HTR-8/SVneo (cell line): ENCODE data around the gene STX10.
"Not testable (repeated sequence)": the region's sequence is repeated elsewhere in the genome, so short reads cannot be mapped to it uniquely, and the experiment has no call there.

Source experiments
- DNase-seq: peaks from one replicate; pipeline ENCODE4 v3.0.0; 2011; ENCODE audit warnings: low spot score, mixed read lengths; ENCODE audit not compliant: insufficient read length
- FAIRE-seq: peaks from 2 replicates; lab custom pipeline; 2011; peaks lifted over from hg19 to GRCh38; lab: Jason Lieb, UNC

The STX10 gene

DNA sequence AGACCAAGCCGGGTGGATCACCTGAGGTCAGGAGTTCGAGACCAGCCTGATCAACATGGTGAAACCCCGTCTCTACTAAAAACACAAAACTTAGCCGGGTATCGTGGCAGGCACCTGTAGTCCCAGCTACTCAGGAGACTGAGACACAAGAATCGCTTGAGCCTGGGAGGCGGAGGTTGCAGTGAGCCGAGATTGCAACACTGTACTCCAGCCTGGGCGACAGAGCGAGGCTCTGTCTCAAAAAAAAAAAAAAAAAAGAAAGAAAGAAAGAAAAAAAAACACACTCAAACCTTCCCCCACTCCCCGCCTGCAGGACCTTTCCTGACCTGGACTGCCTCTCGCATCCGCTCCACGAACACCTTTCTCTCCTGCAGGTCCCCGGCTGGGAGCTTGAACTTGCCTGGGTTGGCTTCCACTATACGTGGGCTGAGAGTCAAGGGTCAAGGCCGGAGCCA, 975 bp downstream of the STX10 start:
- FAIRE-seq, DNase-seq: not testable (repeated sequence)

GRCh38 chr19:13146763-13147563, 3.2 kb downstream of the STX10 start:
- DNase-seq (no peak), FAIRE-seq (no peak)

- FAIRE-seq (no peak), DNase-seq (no peak)
Measured at GRCh38 chr19:13139633-13140311, 10.4 kb downstream of the STX10 start.

DNA sequence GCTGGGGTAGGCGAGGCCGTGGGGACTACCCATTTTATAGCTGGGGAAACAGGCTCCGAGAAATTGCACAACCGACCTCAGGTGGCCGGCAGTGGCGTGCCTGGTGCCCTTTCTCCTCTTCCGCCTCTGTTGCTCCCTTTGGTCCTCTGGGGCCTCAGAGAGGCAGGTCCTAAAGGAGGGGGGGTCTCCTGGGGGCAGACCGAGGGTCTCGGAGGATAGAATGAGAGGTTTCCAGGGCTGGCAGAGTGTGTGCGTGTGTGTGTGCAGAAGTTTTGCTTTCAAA, 11.3 kb downstream of the STX10 start:
- no peak for FAIRE-seq
- no peak for DNase-seq

GRCh38 chr19:13138171-13138915, 11.8 kb downstream of the STX10 start:
- DNase-seq (no peak), FAIRE-seq (peak; percentile 23)

- FAIRE-seq (no peak), DNase-seq (no peak)
Measured at GRCh38 chr19:13137290-13137794, 12.8 kb downstream of the STX10 start.

DNA sequence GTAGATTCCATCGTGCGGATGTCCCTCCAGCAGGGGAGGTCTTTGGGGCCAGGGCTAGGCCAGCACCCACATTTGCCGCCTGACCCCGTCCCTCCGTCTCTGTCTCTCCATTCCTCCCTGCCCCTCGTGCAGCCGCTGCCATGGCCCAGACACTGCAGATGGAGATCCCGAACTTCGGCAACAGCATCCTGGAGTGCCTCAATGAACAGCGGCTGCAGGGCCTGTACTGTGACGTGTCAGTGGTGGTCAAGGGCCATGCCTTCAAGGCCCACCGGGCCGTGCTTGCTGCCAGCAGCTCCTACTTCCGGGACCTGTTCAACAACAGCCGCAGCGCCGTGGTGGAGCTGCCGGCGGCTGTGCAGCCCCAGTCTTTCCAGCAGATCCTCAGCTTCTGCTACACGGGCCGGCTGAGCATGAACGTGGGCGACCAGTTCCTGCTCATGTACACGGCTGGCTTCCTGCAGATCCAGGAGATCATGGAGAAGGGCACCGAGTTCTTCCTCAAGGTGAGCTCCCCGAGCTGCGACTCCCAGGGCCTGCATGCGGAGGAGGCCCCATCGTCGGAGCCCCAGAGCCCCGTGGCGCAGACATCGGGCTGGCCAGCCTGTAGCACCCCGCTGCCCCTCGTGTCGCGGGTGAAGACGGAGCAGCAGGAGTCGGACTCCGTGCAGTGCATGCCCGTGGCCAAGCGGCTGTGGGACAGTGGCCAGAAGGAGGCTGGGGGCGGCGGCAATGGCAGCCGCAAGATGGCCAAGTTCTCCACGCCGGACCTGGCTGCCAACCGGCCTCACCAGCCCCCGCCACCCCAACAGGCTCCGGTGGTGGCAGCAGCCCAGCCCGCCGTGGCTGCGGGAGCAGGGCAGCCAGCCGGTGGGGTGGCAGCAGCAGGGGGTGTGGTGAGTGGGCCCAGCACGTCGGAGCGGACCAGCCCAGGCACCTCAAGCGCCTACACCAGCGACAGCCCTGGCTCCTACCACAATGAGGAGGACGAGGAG, 14.8 kb downstream of the STX10 start:
- FAIRE-seq (no peak), DNase-seq (no peak)

DNA sequence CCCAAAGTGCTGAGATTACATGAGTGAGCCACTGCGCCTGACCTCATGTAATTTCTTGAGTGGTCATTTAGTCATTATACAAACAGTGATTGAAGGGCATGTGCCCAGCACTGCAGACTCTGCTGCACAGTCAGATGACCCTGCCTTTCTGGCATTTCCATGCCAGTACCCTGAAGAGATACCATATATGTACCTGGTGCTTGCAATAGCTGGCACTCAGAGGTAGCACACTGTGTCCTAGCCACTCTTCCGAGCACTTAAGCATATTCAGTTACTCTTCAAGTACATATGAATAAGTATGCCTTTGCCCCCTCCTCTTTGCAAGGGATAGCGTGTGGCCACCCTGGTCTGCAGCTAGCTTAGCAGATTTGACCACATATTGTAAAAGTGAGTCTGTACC, 15.5 kb downstream of the STX10 start:
- DNase-seq: no peak

DNA sequence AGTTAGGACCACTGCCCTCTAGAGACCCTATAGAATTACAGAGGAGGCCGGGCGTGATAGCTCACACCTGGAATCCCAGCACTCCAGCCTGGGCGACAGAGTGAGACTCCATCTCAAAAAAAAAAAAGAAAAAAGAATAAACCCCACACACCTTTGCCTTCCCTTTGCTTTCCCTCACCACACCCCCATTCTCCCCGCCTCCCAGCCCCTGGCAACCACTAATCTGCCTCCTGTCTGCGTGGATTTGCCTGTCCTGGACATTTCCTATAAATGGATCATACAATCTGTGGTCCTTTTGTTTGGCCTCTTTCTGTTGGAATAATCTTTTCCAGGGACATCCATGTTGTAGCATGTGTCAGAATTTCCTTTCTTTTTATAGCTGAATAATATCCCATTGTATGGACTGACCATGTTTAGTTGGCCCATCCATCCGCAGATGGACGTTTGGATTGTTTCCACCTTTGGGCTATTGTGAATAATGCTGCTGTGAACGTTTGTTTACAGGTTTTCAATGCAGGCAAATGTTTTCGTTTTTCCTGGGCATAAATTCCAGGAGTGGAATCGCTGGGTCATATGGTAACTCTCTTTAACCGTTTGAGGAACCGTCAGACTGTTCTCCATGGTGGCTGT, 16.8 kb downstream of the STX10 start:
- no peak for DNase-seq
- no peak for FAIRE-seq

More for the DNA sequence above, 15.5 kb downstream of the STX10 start:
- no peak for FAIRE-seq

GRCh38 chr19:13132471-13133180, 17.5 kb downstream of the STX10 start:
- peak; percentile 34 for DNase-seq
- peak; percentile 9 for FAIRE-seq

GRCh38 chr19:13130886-13131490, 19.2 kb downstream of the STX10 start:
- DNase-seq (no peak), FAIRE-seq (no peak)

DNA sequence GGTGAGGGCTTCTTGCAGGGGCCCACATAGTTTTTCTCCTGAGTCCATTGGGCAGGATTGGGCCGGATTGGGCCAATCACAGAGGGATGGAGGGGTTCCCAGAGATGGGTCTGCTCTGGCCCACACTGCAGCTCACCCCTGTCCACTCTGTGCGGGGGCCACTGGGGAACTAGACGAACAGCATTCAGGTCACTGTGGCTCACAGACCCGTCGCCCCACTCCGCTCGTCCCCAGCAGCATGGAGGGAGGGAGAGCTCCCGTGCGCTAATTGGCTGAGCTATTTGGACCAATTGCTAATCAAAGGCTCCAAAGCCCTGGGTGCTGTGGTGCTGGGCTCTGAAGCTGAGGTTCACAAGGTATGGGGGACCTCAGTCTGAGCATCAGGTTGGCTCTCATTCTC, 20.8 kb downstream of the STX10 start:
- no peak for FAIRE-seq

GRCh38 chr19:13128583-13128982, 21.6 kb downstream of the STX10 start:
- FAIRE-seq: no peak
- no peak for DNase-seq

More for the DNA sequence above, 20.8 kb downstream of the STX10 start:
- DNase-seq: no peak

- FAIRE-seq (no peak), DNase-seq (no peak)
Measured at GRCh38 chr19:13127811-13128575, 22.2 kb downstream of the STX10 start.

- no peak for FAIRE-seq
- no peak for DNase-seq
Measured at GRCh38 chr19:13127051-13127450, 23.1 kb downstream of the STX10 start.

GRCh38 chr19:13122980-13123957, 26.9 kb downstream of the STX10 start:
- FAIRE-seq (no peak), DNase-seq (no peak)
